Measurements from ENCODE around the gene PICK1. TPM values are rescaled to one million over a fixed set of nuclear protein-coding genes. Genes with fewer than 3 reads are reported as not detected.

Gene PICK1
- 10 to 100 TPM; 42.0 to 61.3 (median 49.9) TPM for total RNA-seq

DNA sequence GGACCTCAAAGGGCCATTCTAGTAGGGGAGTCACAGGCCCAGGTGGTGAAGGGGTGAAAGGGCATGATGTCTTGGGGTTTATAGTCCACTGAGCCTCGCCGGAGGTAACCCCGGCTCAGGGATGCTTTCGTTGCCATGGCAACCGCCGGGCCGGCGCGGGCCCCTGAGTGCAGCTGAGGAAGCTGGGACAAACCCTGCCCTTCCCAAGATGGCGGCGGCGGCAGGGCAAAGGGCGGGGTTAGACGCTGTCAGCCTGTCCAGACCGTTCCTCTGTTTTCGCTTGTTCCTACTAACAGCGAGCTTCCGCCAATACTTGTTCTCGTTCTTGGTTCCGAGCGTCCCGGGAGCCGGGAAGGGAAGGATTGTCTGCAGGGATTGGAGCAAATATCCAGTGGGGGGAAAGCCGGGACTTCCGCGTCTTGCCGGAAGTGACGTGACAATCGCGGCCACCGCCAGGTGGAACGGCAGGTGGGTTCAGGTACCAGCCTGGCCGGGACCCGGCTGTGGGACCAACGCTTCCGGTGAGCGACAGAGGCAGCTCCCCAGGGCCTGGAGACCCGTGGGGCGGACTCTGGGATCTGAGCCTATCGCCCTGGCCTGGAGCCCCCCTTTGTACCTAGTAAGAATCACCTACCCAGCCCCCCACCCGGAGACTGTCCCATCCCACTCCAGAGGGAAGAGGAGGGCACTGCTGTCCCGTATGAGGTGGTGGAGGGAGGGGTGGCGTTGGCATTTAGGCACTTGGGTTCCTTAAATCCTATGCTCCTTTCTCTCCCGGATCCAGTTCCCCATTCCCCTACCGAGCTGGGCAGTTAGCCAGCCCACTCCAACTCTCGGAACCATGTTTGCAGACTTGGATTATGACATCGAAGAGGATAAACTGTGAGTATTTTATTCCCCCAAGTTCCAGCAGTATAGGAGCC is at the start of gene PICK1:
PICK1 (plus strand) TSS at position 436 of the 923 bp plus-strand sequence; CDS start at position 842, 406 bp downstream.
- Histone ChIP-seq H3K36me3 (no peaks in the 10 kb centered on the region), H3K4me1 (no peaks in the 10 kb centered on the region), H3K27me3 (no peaks in the 10 kb centered on the region), H3K9me3 (no peaks in the 10 kb centered on the region), H3K27ac (peak within 1 kb of the TSS; percentile 91 to 94), H3K4me3 (peak within 1 kb of the TSS; percentile 54 to 90 (median 73))
- intact Hi-C loops (cut with DNase I; ENCODE audit: low total_unique reads): loop anchor here (10.0 kb wide), 2 partner anchors 148 to 298 kb away; partner anchors contain the start of gene MAFF
- peak; percentile 93 to 96 for DNase-seq (ENCODE audit: low spot score in 2 of 2)
- TF ChIP-seq POLR2AphosphoS5 (IDR thresholded peaks at IDR 0.05) (peak; percentile 58 to 88 (median 88)), POLR2A (IDR thresholded peaks at IDR 0.05) (peak; percentile 57), CTCF (IDR thresholded peaks at IDR 0.05) (peak in 2 of 3 donors; percentile 20 to 55)

DNA sequence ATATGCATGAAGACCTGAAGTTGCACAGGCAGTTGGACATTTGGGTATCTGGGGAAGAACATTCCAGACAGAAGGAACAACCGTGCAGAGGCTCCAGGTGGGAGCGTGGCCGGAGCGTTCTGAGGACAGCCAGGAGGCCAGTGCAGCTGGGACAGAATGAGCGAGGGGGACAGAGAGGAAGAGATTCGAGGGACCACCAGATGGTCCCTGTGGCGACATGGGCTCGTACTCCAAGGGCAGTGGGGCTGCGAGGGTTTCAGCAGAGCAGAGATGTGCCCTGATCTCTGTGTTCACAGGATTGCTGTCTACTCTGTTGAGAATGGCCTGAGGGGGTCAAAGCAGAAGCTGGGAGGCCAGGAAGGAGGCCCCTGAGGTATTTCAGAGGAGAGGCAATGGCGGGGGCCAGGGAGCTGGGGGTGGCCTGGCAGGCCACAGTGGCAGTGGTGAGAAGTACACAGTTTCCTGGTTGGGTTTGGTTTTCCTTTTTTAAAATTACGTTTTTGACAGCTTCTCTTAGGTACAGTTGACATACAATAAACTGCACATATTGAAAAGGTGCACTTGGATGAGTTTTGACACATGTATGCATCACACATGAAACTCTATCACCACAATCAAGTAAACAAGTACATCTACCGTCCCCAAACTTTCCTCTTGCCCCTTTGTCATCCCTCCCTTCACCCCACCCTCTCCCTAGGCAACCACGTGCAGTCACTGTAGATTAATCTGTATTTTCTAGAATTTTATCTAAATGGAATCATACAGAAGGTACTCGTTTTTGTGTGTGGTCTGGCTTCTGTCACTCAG is 48.0 kb upstream of the PICK1 start:
- no peaks in the 10 kb centered on the region for H3K27me3 ChIP-seq
- intact Hi-C loops (cut with DNase I; ENCODE audit: low total_unique reads): no loop called here
- no peaks in the 10 kb centered on the region for H3K4me1 ChIP-seq
- H3K27ac ChIP-seq: peak overlapping the region; percentile 20 to 65
- no peak for DNase-seq (ENCODE audit: low spot score in 2 of 2)
- no peak overlapping the region for H3K4me3 ChIP-seq
- H3K9me3 ChIP-seq: no peaks in the 10 kb centered on the region
- no peaks in the 10 kb centered on the region for H3K36me3 ChIP-seq
- TF ChIP-seq POLR2AphosphoS5 (IDR thresholded peaks at IDR 0.05) (no peak), CTCF (IDR thresholded peaks at IDR 0.05) (no peak), POLR2A (IDR thresholded peaks at IDR 0.05) (no peak)

DNA sequence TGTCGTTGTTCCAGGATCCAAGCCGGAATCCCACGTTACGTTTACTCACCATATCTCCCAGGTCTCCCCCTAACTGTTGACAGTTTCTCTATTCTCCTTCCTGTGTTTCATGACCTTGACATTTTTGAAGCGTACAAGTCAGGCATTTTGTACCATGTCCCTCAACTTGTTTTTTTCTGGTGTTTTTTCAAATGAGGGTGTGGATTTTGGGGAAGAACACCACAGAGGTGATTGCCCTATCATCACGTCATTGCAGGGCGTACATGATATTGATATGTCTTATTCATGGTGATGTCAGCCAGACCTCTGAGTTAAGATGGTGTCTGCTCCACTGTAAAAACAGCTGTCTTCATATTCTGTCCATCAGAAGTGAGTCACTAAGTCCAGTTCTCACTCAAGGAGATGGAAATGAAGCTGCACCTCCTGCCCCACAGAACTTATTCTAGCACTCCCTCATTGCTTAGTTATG is 44.6 kb upstream of the PICK1 start:
- Histone ChIP-seq H3K36me3 (no peaks in the 10 kb centered on the region), H3K4me3 (no peak overlapping the region), H3K9me3 (no peaks in the 10 kb centered on the region), H3K4me1 (peaks cover 10 to 15% of the 10 kb centered on the region in 2 donors), H3K27me3 (no peaks in the 10 kb centered on the region), H3K27ac (no peak overlapping the region)
- intact Hi-C loops (cut with DNase I; ENCODE audit: low total_unique reads): no loop called here
- no peak for DNase-seq (ENCODE audit: low spot score in 2 of 2)
- TF ChIP-seq POLR2AphosphoS5 (IDR thresholded peaks at IDR 0.05) (no peak), CTCF (IDR thresholded peaks at IDR 0.05) (no peak), POLR2A (IDR thresholded peaks at IDR 0.05) (no peak)

DNA sequence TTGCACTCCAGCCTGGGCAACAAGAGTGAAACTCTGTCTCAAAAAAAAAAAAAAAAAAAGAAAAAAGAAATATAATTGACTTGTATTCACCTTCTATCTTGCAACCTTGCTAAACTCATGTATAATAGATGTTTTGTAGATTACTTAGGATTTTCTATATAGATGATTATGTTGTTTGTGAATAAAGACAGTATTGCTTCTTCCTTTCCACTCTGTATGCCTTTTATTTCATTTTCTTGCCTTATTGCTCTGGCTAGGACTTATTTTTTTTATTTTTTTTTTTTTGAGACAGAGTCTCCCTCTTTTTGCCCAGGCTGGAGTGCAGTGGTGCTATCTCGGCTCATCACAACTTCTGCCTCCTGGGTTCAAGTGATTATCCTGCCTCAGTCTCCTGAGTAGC is 43.1 kb upstream of the PICK1 start:
- Histone ChIP-seq H3K27me3 (no peaks in the 10 kb centered on the region), H3K36me3 (no peaks in the 10 kb centered on the region), H3K4me1 (peaks cover 10 to 18% of the 10 kb centered on the region in 2 donors), H3K4me3 (no peak overlapping the region), H3K27ac (peak overlapping the region in 1 of 2 donors; percentile 88), H3K9me3 (no peaks in the 10 kb centered on the region)
- no peak for DNase-seq (ENCODE audit: low spot score in 2 of 2)
- intact Hi-C loops (cut with DNase I; ENCODE audit: low total_unique reads): no loop called here
- TF ChIP-seq POLR2A (IDR thresholded peaks at IDR 0.05) (no peak), POLR2AphosphoS5 (IDR thresholded peaks at IDR 0.05) (no peak), CTCF (IDR thresholded peaks at IDR 0.05) (no peak)
